ENCODE results near the gene AGAP1.

DNA sequence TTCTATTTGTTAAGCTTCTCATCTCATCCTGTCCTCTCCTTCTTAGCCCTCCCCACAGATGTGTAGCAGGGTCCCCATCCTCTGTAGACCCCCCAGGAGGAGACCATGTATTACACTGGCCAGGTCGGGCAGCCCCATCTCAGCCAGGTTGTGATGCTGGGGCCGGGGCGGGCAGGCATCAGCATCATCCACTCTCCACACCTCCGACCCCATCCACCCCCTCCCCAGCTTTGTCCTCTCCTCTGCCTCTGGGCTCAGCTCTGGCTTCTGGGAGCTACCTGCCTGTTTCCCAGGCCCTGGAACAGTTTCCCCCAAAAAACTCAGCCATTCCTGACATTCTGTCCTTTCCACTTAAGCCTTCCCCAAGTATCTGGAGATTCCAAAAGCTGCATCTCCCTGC lies 625.2 kb downstream of the AGAP1 start:
- TF ChIP-seq SIN3A (IDR thresholded peaks at IDR 0.05; ENCODE audit: borderline replicate concordance, insufficient read depth, low read length), result no peak
- TF ChIP-seq TAF1 (IDR thresholded peaks at IDR 0.05; ENCODE audit: borderline replicate concordance, insufficient read depth, low read length), result no peak
- TF ChIP-seq POLR2AphosphoS5 (IDR thresholded peaks at IDR 0.05; ENCODE audit: low read depth, low read length), result no peak
- TF ChIP-seq, protein P1, sequence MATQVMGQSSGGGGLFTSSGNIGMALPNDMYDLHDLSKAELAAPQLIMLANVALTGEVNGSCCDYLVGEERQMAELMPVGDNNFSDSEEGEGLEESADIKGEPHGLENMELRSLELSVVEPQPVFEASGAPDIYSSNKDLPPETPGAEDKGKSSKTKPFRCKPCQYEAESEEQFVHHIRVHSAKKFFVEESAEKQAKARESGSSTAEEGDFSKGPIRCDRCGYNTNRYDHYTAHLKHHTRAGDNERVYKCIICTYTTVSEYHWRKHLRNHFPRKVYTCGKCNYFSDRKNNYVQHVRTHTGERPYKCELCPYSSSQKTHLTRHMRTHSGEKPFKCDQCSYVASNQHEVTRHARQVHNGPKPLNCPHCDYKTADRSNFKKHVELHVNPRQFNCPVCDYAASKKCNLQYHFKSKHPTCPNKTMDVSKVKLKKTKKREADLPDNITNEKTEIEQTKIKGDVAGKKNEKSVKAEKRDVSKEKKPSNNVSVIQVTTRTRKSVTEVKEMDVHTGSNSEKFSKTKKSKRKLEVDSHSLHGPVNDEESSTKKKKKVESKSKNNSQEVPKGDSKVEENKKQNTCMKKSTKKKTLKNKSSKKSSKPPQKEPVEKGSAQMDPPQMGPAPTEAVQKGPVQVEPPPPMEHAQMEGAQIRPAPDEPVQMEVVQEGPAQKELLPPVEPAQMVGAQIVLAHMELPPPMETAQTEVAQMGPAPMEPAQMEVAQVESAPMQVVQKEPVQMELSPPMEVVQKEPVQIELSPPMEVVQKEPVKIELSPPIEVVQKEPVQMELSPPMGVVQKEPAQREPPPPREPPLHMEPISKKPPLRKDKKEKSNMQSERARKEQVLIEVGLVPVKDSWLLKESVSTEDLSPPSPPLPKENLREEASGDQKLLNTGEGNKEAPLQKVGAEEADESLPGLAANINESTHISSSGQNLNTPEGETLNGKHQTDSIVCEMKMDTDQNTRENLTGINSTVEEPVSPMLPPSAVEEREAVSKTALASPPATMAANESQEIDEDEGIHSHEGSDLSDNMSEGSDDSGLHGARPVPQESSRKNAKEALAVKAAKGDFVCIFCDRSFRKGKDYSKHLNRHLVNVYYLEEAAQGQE (IDR thresholded peaks at IDR 0.05; ENCODE audit: insufficient read depth in 1 of 2, low read depth in 2 of 2, low read length in 2 of 2), result no peak
- no peak for TF ChIP-seq FOXP2 (optimal IDR thresholded peaks at IDR 0.05; ENCODE audit: borderline replicate concordance, extremely low read depth, extremely low read length, insufficient read depth)
